Fibroblast of skin of left quadriceps (primary cell): ENCODE results near the gene MT2A.

Experiments
- DNase-seq, 2 experiments: peaks; one replicate each; pipeline ENCODE4 v3.0.0-alpha.2; 2013; ENCODE audit warnings: low read depth in 2 of 2

Gene MT2A

GRCh38 chr16:56637814-56638750, 29.7 kb downstream of the MT2A start, which contains the start of gene MT1A:
TSS of gene MT1A (plus strand) at chr16:56638666. CDS start at chr16:56638739, 73 bp downstream.
- DNase-seq = no peak

- DNase-seq = no peak
Observed at GRCh38 chr16:56639045-56639444, 30.7 kb downstream of the MT2A start.

- no peak for DNase-seq
Observed at GRCh38 chr16:56640076-56640475, 31.7 kb downstream of the MT2A start.

- no peak for DNase-seq
Observed at GRCh38 chr16:56641166-56641565, 32.8 kb downstream of the MT2A start.

- DNase-seq = no peak
Observed at GRCh38 chr16:56643080-56643778, 34.8 kb downstream of the MT2A start.

- no peak for DNase-seq
Observed at GRCh38 chr16:56643833-56644232, 35.4 kb downstream of the MT2A start.

GRCh38 chr16:56645311-56645710, 36.9 kb downstream of the MT2A start:
- DNase-seq = no peak

- no peak for DNase-seq
Observed at GRCh38 chr16:56645838-56646237, 37.5 kb downstream of the MT2A start.

- DNase-seq = no peak
Observed at GRCh38 chr16:56647641-56648431, 39.5 kb downstream of the MT2A start.

GRCh38 chr16:56649271-56649670, 40.9 kb downstream of the MT2A start:
- no peak for DNase-seq

- DNase-seq = no peak
Observed at GRCh38 chr16:56649820-56650219, 41.4 kb downstream of the MT2A start.

- no peak for DNase-seq
Observed at GRCh38 chr16:56651586-56651985, 43.2 kb downstream of the MT2A start, which contains the start of gene MT1B. TSS of gene MT1B (plus strand) at chr16:56651886. CDS start at chr16:56651954, 68 bp downstream.

- no peak for DNase-seq
Observed at GRCh38 chr16:56652600-56652999, 44.2 kb downstream of the MT2A start.

- DNase-seq = no peak
Observed at GRCh38 chr16:56653218-56653617, 44.8 kb downstream of the MT2A start.

GRCh38 chr16:56657555-56658326, 49.4 kb downstream of the MT2A start, which contains the start of gene MT1F:
TSS of gene MT1F (plus strand) at chr16:56657959. CDS start at chr16:56658059, 100 bp downstream.
- no peak for DNase-seq

- DNase-seq = no peak
Observed at GRCh38 chr16:56658327-56658875, 50.0 kb downstream of the MT2A start.
